OCI-LY1 (cell line): ENCODE results near the gene GLI3.

Experiments used
- H2AFZ ChIP-seq: fragments of 200-600 bp; sonication (generic), shearing (Covaris generic); 2 replicates; pipeline ENCODE4 v1.6.0; 2014; ENCODE audit warnings: antibody characterized with exemption, mild to moderate bottlenecking, low read length
- H3F3A ChIP-seq: fragments of 200-600 bp; sonication (generic), shearing (Covaris generic); 2 replicates; pipeline ENCODE4 v1.6.0; 2014; ENCODE audit warnings: mild to moderate bottlenecking, antibody characterized with exemption, low read length, moderate library complexity; ENCODE audit not compliant: insufficient read depth
- H3K27ac ChIP-seq: fragments of 200-600 bp; sonication (generic); 2 replicates; pipeline ENCODE4 v1.5.1; 2014; ENCODE audit warnings: low read length, mixed run types, mild to moderate bottlenecking, low read depth; ENCODE audit not compliant: poor library complexity, severe bottlenecking
- H3K27me3 ChIP-seq: fragments of 200-600 bp; sonication (generic); 2 replicates; pipeline ENCODE4 v1.6.0; 2014; ENCODE audit warnings: antibody characterized with exemption, mild to moderate bottlenecking, low read length, moderate library complexity; ENCODE audit not compliant: insufficient read depth
- H3K36me3 ChIP-seq: fragments of 200-600 bp; sonication (generic); 2 replicates; pipeline ENCODE4 v1.6.1; 2014; ENCODE audit warnings: mild to moderate bottlenecking, antibody characterized with exemption, low read length, moderate library complexity, mixed read lengths; ENCODE audit not compliant: insufficient read depth
- H3K4me1 ChIP-seq: fragments of 200-600 bp; sonication (generic); 2 replicates; pipeline ENCODE4 v1.5.1; 2014; ENCODE audit warnings: mild to moderate bottlenecking, low read length, moderate library complexity; ENCODE audit not compliant: insufficient read depth, severe bottlenecking
- H3K4me2 ChIP-seq: fragments of 200-600 bp; sonication (generic), shearing (Covaris generic); 2 replicates; pipeline ENCODE4 v1.6.1; 2014; ENCODE audit warnings: low read length
- H3K4me3 ChIP-seq: fragments of 200-600 bp; sonication (generic); 2 replicates; pipeline ENCODE4 v1.5.1; 2014; ENCODE audit warnings: low read length, low read depth, mild to moderate bottlenecking, mixed read lengths; ENCODE audit not compliant: poor library complexity, severe bottlenecking
- H3K79me2 ChIP-seq: fragments of 200-600 bp; shearing (Covaris generic); 2 replicates; pipeline ENCODE4 v1.6.1; 2016; ENCODE audit warnings: mixed run types, low read length, mixed read lengths; ENCODE audit not compliant: insufficient read depth
- H3K9ac ChIP-seq: fragments of 200-600 bp; sonication (generic), shearing (Covaris generic); 2 replicates; pipeline ENCODE4 v1.6.1; 2014; ENCODE audit warnings: mild to moderate bottlenecking, low read length, mixed read lengths
- H3K9me2 ChIP-seq: fragments of 200-600 bp; sonication (generic), shearing (Covaris generic); 2 replicates; pipeline ENCODE4 v1.6.1; 2014; ENCODE audit warnings: low read depth, mild to moderate bottlenecking, low read length, mixed read lengths
- H3K9me3 ChIP-seq: fragments of 200-600 bp; shearing (Covaris generic); 2 replicates; pipeline ENCODE4 v1.6.1; 2014; ENCODE audit warnings: low read length, mixed read lengths
- H4K20me1 ChIP-seq: fragments of 200-600 bp; sonication (generic), shearing (Covaris generic); 2 replicates; pipeline ENCODE4 v1.6.0; 2016; ENCODE audit warnings: mild to moderate bottlenecking, low read length; ENCODE audit not compliant: insufficient read depth
- EZH2 ChIP-seq: fragments of 200-600 bp; sonication (generic), shearing (Covaris generic); IDR thresholded peaks from 2 replicates; pipeline ENCODE4 v1.8.0; 2017; ENCODE audit warnings: borderline replicate concordance, mixed run types, mild to moderate bottlenecking, antibody characterized with exemption, low read length, moderate library complexity, mixed read lengths
- TF ChIP-seq, protein P1 (sequence below): fragments of 200-600 bp; sonication (generic), shearing (Covaris generic); IDR thresholded peaks from 2 replicates; pipeline ENCODE4 v1.5.1; 2017; ENCODE audit warnings: mild to moderate bottlenecking, antibody characterized with exemption, low read length, moderate library complexity, mixed read lengths

Gene GLI3

DNA sequence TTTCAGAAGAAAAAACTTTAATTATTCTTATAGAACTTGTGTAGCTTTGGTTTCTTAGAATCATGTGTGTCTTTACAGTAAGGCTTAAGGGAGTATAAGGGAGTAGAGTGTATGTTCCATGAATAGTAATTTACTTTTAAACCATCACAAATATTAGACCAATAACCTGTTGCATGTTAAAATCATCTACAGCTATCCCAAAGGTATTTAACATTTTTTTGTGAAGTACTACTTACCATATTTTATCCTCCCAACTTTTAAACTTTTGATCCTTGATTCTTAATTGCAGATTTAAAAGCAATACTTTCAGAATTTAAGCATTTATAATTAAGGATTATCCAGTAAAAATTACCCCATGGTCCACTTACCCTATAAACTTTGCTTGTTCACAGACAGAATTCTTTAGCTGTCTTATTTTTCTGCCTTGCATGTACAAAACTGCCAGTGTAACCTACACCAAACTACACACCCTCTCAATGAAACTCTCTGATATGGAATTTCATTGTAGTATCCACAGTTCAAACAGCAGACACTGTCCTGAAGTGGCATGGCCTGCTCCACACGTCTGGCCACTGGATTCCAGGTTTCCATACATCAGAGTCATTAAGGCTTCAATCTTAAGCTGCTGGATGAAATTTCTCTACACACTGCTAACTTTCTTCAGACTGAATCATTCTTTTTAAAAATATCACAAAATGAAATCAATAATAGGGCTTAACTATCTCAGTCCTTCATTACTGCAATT, 5.8 kb downstream of the GLI3 start:
- no peaks in the 10 kb centered on the region for H3K9me2 ChIP-seq
- H3K79me2 ChIP-seq: no peaks in the 10 kb centered on the region
- H3K4me1 ChIP-seq: no peaks in the 10 kb centered on the region
- no peaks in the 10 kb centered on the region for H3K9me3 ChIP-seq
- no peaks in the 10 kb centered on the region for H4K20me1 ChIP-seq
- H3K4me3 ChIP-seq: no peak overlapping the region
- H3K27ac ChIP-seq: no peak overlapping the region
- H3F3A ChIP-seq: no peaks in the 10 kb centered on the region
- TF ChIP-seq, protein P1, sequence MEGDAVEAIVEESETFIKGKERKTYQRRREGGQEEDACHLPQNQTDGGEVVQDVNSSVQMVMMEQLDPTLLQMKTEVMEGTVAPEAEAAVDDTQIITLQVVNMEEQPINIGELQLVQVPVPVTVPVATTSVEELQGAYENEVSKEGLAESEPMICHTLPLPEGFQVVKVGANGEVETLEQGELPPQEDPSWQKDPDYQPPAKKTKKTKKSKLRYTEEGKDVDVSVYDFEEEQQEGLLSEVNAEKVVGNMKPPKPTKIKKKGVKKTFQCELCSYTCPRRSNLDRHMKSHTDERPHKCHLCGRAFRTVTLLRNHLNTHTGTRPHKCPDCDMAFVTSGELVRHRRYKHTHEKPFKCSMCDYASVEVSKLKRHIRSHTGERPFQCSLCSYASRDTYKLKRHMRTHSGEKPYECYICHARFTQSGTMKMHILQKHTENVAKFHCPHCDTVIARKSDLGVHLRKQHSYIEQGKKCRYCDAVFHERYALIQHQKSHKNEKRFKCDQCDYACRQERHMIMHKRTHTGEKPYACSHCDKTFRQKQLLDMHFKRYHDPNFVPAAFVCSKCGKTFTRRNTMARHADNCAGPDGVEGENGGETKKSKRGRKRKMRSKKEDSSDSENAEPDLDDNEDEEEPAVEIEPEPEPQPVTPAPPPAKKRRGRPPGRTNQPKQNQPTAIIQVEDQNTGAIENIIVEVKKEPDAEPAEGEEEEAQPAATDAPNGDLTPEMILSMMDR: no peak
- no peak for TF ChIP-seq EZH2
- H3K36me3 ChIP-seq: no peaks in the 10 kb centered on the region
- H2AFZ ChIP-seq: no peak overlapping the region
- H3K27me3 ChIP-seq: no peaks in the 10 kb centered on the region; the same call in 1 of the 2 replicates
- no peak overlapping the region for H3K9ac ChIP-seq
- H3K4me2 ChIP-seq: no peak overlapping the region

DNA sequence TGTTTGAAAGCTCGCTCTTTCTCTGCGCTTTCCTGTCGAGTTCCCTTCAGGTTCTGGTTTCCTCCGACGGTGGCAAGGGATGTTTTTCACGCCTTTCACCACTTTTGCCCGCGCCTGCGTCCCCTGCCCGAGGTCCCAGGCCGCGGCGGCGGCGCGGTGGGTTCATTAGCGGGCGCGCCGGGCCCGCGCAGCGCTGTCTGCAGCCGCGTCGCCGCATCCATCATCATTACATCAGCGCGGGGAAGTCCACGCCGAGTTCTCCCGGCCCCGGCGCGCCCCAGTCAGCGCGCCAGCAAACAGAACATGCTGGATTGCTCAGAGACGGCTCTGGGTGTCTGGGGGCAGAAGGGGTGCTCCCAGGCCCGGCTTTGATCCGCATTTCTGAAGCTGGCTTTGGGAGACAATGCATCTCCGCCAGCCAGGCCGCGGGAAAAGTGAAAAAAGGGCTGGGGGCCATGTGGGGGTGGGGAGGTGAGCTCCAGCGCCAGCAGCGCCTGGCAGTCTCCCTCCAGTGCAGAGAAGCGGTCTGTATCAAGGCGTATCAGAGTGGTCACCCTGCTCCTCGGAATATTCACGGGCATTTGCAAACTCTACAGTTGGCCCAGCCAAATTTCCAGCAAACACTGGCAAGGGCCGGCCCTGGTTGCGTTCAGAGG, 8.9 kb downstream of the GLI3 start:
- no peaks in the 10 kb centered on the region for H3K36me3 ChIP-seq
- H3K9me3 ChIP-seq: no peaks in the 10 kb centered on the region
- TF ChIP-seq, protein P1: no peak
- no peak for TF ChIP-seq EZH2
- no peak overlapping the region for H3K4me3 ChIP-seq
- H3K27ac ChIP-seq: no peak overlapping the region
- no peaks in the 10 kb centered on the region for H3K79me2 ChIP-seq
- no peaks in the 10 kb centered on the region for H4K20me1 ChIP-seq
- no peak overlapping the region for H3K9ac ChIP-seq
- no peaks in the 10 kb centered on the region for H3K4me1 ChIP-seq
- no peak overlapping the region for H2AFZ ChIP-seq
- H3K4me2 ChIP-seq: no peak overlapping the region
- no peaks in the 10 kb centered on the region; the same call in 1 of the 2 replicates for H3K27me3 ChIP-seq
- H3F3A ChIP-seq: no peaks in the 10 kb centered on the region
- H3K9me2 ChIP-seq: no peaks in the 10 kb centered on the region

DNA sequence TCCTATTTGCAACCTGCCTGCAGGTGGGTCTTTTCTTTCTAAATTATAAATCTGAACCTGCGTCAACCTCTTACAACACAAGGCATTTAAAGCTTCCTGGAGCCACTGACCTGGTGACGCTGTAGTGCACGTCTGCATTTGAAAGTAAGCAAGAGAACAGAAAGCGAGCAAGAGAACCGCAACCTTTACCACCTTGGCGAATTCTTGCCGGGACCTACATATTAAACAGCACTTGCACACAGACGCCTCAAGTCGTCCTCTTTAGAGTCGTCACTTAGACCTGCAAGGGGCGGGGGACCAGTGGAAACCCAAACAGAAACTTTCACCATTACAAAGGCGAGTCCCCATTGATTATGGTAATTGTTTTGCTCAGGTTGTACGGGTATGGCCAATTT, 9.5 kb downstream of the GLI3 start:
- Histone ChIP-seq H2AFZ (no peak overlapping the region), H3K27ac (no peak overlapping the region), H3K36me3 (no peaks in the 10 kb centered on the region), H3K9me3 (no peaks in the 10 kb centered on the region), H3K4me1 (no peaks in the 10 kb centered on the region), H4K20me1 (no peaks in the 10 kb centered on the region), H3K9me2 (no peaks in the 10 kb centered on the region), H3K9ac (no peak overlapping the region), H3K79me2 (no peaks in the 10 kb centered on the region), H3K4me3 (no peak overlapping the region), H3F3A (no peaks in the 10 kb centered on the region), H3K4me2 (no peak overlapping the region), H3K27me3 (no peaks in the 10 kb centered on the region; the same call in 1 of the 2 replicates)
- TF ChIP-seq, protein P1: no peak
- no peak for TF ChIP-seq EZH2
